GM23338 (cell line): ENCODE results near the gene UCN. TPM values are rescaled to one million over a fixed set of nuclear protein-coding genes. Genes with fewer than 3 reads are reported as not detected.

ENCODE experiments used
- ATAC-seq: fragments of 200-7000 bp; cut with Tn5 transposase; 3 replicates; pipeline ENCODE4 v1.9.1; 2020
- DNase-seq: peaks from one replicate; pipeline ENCODE4 v3.0.0-alpha.2; 2015; ENCODE audit warnings: low spot score
- H2AFZ ChIP-seq: fragments of 200-600 bp; sonication (generic); 2 replicates; pipeline ENCODE4 v1.8.0; 2016; ENCODE audit warnings: antibody characterized with exemption, mild to moderate bottlenecking, moderate library complexity
- H3F3A ChIP-seq: fragments of 200-600 bp; sonication (generic); replicated peaks from 2 replicates; pipeline ENCODE4 v1.8.0; 2017; ENCODE audit warnings: antibody characterized with exemption, mixed run types, low read depth
- H3K27ac ChIP-seq: fragments of 200-600 bp; sonication (generic); 2 replicates; pipeline ENCODE4 v1.6.1; 2016; ENCODE audit warnings: low read depth
- H3K27me3 ChIP-seq: fragments of 200-600 bp; sonication (generic); 2 replicates; pipeline ENCODE4 v1.8.0; 2016; ENCODE audit warnings: mild to moderate bottlenecking, mixed run types, moderate library complexity; ENCODE audit not compliant: insufficient read depth
- H3K36me3 ChIP-seq: fragments of 200-600 bp; sonication (generic); 2 replicates; pipeline ENCODE4 v1.8.0; 2016; ENCODE audit warnings: mild to moderate bottlenecking; ENCODE audit not compliant: insufficient read depth
- H3K4me1 ChIP-seq: fragments of 200-600 bp; sonication (generic); 2 replicates; pipeline ENCODE4 v1.8.0; 2016; ENCODE audit warnings: mild to moderate bottlenecking, moderate library complexity; ENCODE audit not compliant: insufficient read depth
- H3K4me2 ChIP-seq: fragments of 200-600 bp; sonication (generic); 2 replicates; pipeline ENCODE4 v1.7.1; 2017; ENCODE audit warnings: mixed run types
- H3K4me3 ChIP-seq: fragments of 200-600 bp; sonication (generic); 2 replicates; pipeline ENCODE4 v1.6.1; 2016; ENCODE audit warnings: mixed run types
- H3K79me2 ChIP-seq: fragments of 200-600 bp; sonication (generic); replicated peaks from 2 replicates; pipeline ENCODE4 v1.8.0; 2017; ENCODE audit warnings: mild to moderate bottlenecking; ENCODE audit not compliant: insufficient read depth
- H3K9me2 ChIP-seq: fragments of 200-600 bp; sonication (generic); 2 replicates; pipeline ENCODE4 v1.8.0; 2017; ENCODE audit not compliant: insufficient read depth
- H4K20me1 ChIP-seq: fragments of 200-600 bp; sonication (generic); replicated peaks from 2 replicates; pipeline ENCODE4 v1.8.0; 2017; ENCODE audit warnings: mild to moderate bottlenecking; ENCODE audit not compliant: insufficient read depth
- H3K27ac Mint-ChIP-seq: 2 replicates; pipeline ENCODE4 v1.8.0; 2020; ENCODE audit warnings: inconsistent platforms, mild to moderate bottlenecking, moderate library complexity, mixed read lengths
- H3K27me3 Mint-ChIP-seq: 3 replicates; pipeline ENCODE4 v1.8.0; 2022; ENCODE audit warnings: low read depth, mild to moderate bottlenecking, moderate library complexity, mixed read lengths, inconsistent platforms; ENCODE audit not compliant: insufficient read depth, poor library complexity
- H3K36me3 Mint-ChIP-seq: 3 replicates; pipeline ENCODE4 v1.8.0; 2021; ENCODE audit warnings: low read depth, mild to moderate bottlenecking, inconsistent platforms, moderate library complexity, mixed read lengths
- H3K4me1 Mint-ChIP-seq: 3 replicates; pipeline ENCODE4 v1.8.0; 2020; ENCODE audit warnings: mild to moderate bottlenecking, inconsistent platforms, mixed read lengths
- H3K4me3 Mint-ChIP-seq: 3 replicates; pipeline ENCODE4 v1.8.0; 2021; ENCODE audit warnings: moderate library complexity, mild to moderate bottlenecking, inconsistent platforms, mixed read lengths
- H3K9me3 Mint-ChIP-seq: 3 replicates; pipeline ENCODE4 v1.8.0; 2020; ENCODE audit warnings: moderate library complexity, mild to moderate bottlenecking, inconsistent platforms, mixed read lengths
- CREB1 ChIP-seq: fragments of 250-450 bp; sonication (Bioruptor Pico); IDR thresholded peaks from 2 replicates; pipeline ENCODE4 v1.5.0; 2020; ENCODE audit warnings: low read depth, mild to moderate bottlenecking, moderate library complexity
- CTCF ChIP-seq, 2 experiments: fragments of 200-600 bp in 1 of 2; sonication (generic) in 1 of 2; conservative IDR thresholded peaks; 2 replicates each; pipeline versions ENCODE4 v1.5.1 to v1.6.1; 2016 to 2017; ENCODE audit warnings: antibody characterized with exemption in 2 of 2, low read depth in 2 of 2, mild to moderate bottlenecking in 2 of 2, moderate library complexity in 1 of 2
- ETS1 ChIP-seq: IDR thresholded peaks from 2 replicates; pipeline ENCODE4 v1.6.1; 2016; ENCODE audit warnings: antibody characterized with exemption
- EZH2 ChIP-seq: fragments of 200-600 bp; sonication (generic); IDR thresholded peaks from one replicate; pipeline ENCODE4 v1.8.0; 2017; ENCODE audit warnings: antibody characterized with exemption, mild to moderate bottlenecking, low read depth; ENCODE audit not compliant: unreplicated experiment
- EZH2phosphoT487 ChIP-seq: fragments of 200-600 bp; sonication (generic); IDR thresholded peaks from one replicate; pipeline ENCODE4 v1.8.1; 2018; ENCODE audit warnings: antibody characterized with exemption; ENCODE audit not compliant: unreplicated experiment
- JUNB ChIP-seq: IDR thresholded peaks from one replicate; pipeline ENCODE4 v1.6.1; 2016; ENCODE audit warnings: antibody characterized with exemption; ENCODE audit not compliant: unreplicated experiment
- NANOG ChIP-seq: IDR thresholded peaks from 2 replicates; pipeline ENCODE4 v1.6.1; 2016; ENCODE audit warnings: antibody characterized with exemption, borderline replicate concordance
- POLR2AphosphoS5 ChIP-seq: IDR thresholded peaks from 2 replicates; pipeline ENCODE4 v1.6.1; 2016; ENCODE audit warnings: antibody characterized with exemption, low read depth
- REST ChIP-seq: IDR thresholded peaks from one replicate; pipeline ENCODE4 v1.6.1; 2018; ENCODE audit warnings: antibody characterized with exemption; ENCODE audit not compliant: unreplicated experiment
- STAT1 ChIP-seq: IDR thresholded peaks from one replicate; pipeline ENCODE4 v1.6.1; 2016; ENCODE audit warnings: antibody characterized with exemption; ENCODE audit not compliant: unreplicated experiment
- ZNF114 ChIP-seq: fragments of 250-450 bp; sonication (Bioruptor Pico); IDR thresholded peaks from 2 replicates; pipeline ENCODE4 v1.5.0; 2020; ENCODE audit warnings: mild to moderate bottlenecking, moderate library complexity
- ZNF331 ChIP-seq: fragments of 250-450 bp; sonication (Bioruptor Pico); IDR thresholded peaks from 2 replicates; pipeline ENCODE4 v1.5.0; 2020; ENCODE audit warnings: low read depth, mild to moderate bottlenecking, moderate library complexity
- ZNF462 ChIP-seq: fragments of 250-450 bp; sonication (Bioruptor Pico); IDR thresholded peaks from 2 replicates; pipeline ENCODE4 v1.5.0; 2020; ENCODE audit warnings: mild to moderate bottlenecking, moderate library complexity
- polyA plus RNA-seq: library from polyadenylated mRNA; unstranded; fragments of >200 nt; fragmentation: Nextera tagmentation; extraction: Ambion mirVana; gene quantifications from 2 replicates; pipeline ENCODE4 v1.2.1, GENCODE V29; 2016
- total RNA-seq: library from RNA; depleted of rRNA; stranded (reverse); fragments of >200 nt; shearing (Covaris generic); gene quantifications from 2 replicates; pipeline ENCODE4 v1.2.3, GENCODE V29; 2014

The UCN gene
- total and polyA plus RNA-seq, 2 experiments from 2014 or later, result 0.59 to 0.99 TPM

GRCh38 chr2:27270670-27271069, 37.6 kb downstream of the UCN start:
- H3K4me2 ChIP-seq, result no peak overlapping the region
- H3K27ac Mint-ChIP-seq, result no peak overlapping the region
- H3K27me3 Mint-ChIP-seq, result no peaks in the 10 kb centered on the region
- ATAC-seq (no peak), DNase-seq (no peak)
- no peaks in the 10 kb centered on the region for H4K20me1 ChIP-seq
- no peak overlapping the region for H2AFZ ChIP-seq
- H3K4me1 Mint-ChIP-seq, result peaks cover 5% of the 10 kb centered on the region
- no peaks in the 10 kb centered on the region for H3F3A ChIP-seq
- H3K27ac ChIP-seq, result no peak overlapping the region
- H3K36me3 Mint-ChIP-seq, result no peaks in the 10 kb centered on the region; the same call in 2 of the 3 replicates
- no peaks in the 10 kb centered on the region for H3K9me2 ChIP-seq
- H3K4me3 ChIP-seq, result no peak overlapping the region
- H3K79me2 ChIP-seq, result no peaks in the 10 kb centered on the region
- peaks cover 22% of the 10 kb centered on the region for H3K27me3 ChIP-seq
- no peak for TF ChIP-seq CREB1 (CRISPR knock-in tag)
- no peak for TF ChIP-seq POLR2AphosphoS5
- TF ChIP-seq ZNF331 (CRISPR knock-in tag), result no peak
- no peak for TF ChIP-seq ZNF114 (CRISPR knock-in tag)
- TF ChIP-seq JUNB, result no peak
- TF ChIP-seq ZNF462 (CRISPR knock-in tag), result no peak
- no peak for TF ChIP-seq NANOG
- TF ChIP-seq STAT1, result no peak
- no peak for TF ChIP-seq EZH2phosphoT487
- no peak for TF ChIP-seq CTCF (conservative IDR thresholded peaks at IDR 0.05; ENCODE audit: low read depth in 2 of 2)
- no peak for TF ChIP-seq EZH2
- TF ChIP-seq REST, result no peak
- no peak for TF ChIP-seq ETS1
- no peaks in the 10 kb centered on the region for H3K36me3 ChIP-seq
- no peaks in the 10 kb centered on the region for H3K4me1 ChIP-seq
- 0 out of 3 replicates have a peak, but pooled peaks cover 3% of the 10 kb centered on the region for H3K9me3 Mint-ChIP-seq
- H3K4me3 Mint-ChIP-seq, result no peak overlapping the region
